Epithelial cell of esophagus (primary cell): ENCODE measurements around the gene NCCRP1.

Experiments used
- DNase-seq: peaks from one replicate; pipeline ENCODE4 v3.0.0; 2010; ENCODE audit warnings: low read depth
- H3K4me3 ChIP-seq: 2 replicates; pipeline ENCODE4 v1.5.1; 2011; ENCODE audit warnings: mild to moderate bottlenecking, low read length, control low read depth
- CTCF ChIP-seq: IDR thresholded peaks from 2 replicates; pipeline ENCODE4 v1.5.1; 2011; ENCODE audit warnings: low read depth, mild to moderate bottlenecking, low read length, control low read depth, inconsistent platforms; ENCODE audit not compliant: insufficient read depth; ENCODE audit errors: missing control alignments

NCCRP1 gene

GRCh38 chr19:39247701-39248664, 51.2 kb downstream of the NCCRP1 start:
- TF ChIP-seq CTCF = no peak
- H3K4me3 ChIP-seq = no peak overlapping the region
- peak; percentile 13 for DNase-seq

GRCh38 chr19:39248806-39249205, 52.0 kb downstream of the NCCRP1 start, which contains the start of gene IFNL4:
TSS of gene IFNL4 (minus strand) at chr19:39248856.
- no peak for TF ChIP-seq CTCF
- no peak for DNase-seq
- H3K4me3 ChIP-seq = no peak within 1 kb of the TSS

GRCh38 chr19:39251081-39251480, 54.3 kb downstream of the NCCRP1 start:
- no peak for TF ChIP-seq CTCF
- DNase-seq = no peak
- H3K4me3 ChIP-seq = no peak overlapping the region
